GM19324 (cell line): Measurements from ENCODE around the gene AGR2.

ENCODE experiments used
- ATAC-seq: cut with Tn5 transposase; IDR thresholded peaks from one replicate; pipeline ENCODE4 v1.9.1; 2021; ENCODE audit warnings: mild to moderate bottlenecking, moderate library complexity; ENCODE audit not compliant: unreplicated experiment, low FRiP score

AGR2 gene

DNA sequence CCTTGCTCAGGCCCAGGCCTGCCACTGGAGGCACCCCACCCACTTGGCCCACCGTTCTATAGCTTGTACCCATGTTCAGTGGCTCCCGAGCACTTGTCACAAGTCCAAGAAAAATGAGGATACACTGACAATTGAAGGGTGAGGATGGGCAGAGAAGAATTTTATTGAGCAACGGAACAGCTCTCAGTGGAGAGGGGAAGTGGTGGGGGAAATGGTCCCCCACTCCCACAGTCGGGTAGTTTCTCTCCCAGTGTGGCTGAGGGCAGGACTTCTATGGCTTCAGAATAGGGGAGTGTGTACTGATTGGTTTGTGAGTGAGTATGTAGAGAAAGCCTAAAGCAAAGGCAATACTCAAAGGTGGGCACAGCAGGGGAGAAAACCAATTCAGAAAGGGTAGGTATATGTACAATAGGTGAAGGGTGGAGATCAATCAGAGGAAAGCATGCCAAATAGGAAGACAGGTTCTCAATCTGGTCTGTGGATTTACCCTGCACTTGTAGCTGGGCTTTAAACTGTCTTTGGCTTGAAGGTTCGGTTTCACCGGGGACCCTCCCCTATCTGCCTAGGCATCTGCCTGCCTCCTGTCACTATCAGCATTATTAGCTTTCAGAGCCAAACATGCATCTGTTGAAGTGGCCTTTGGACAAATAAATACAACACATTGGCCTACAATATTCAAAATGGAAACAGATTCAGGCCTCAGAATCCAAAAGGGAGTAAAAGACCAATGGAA is 60.1 kb downstream of the AGR2 start:
- ATAC-seq: no peak

DNA sequence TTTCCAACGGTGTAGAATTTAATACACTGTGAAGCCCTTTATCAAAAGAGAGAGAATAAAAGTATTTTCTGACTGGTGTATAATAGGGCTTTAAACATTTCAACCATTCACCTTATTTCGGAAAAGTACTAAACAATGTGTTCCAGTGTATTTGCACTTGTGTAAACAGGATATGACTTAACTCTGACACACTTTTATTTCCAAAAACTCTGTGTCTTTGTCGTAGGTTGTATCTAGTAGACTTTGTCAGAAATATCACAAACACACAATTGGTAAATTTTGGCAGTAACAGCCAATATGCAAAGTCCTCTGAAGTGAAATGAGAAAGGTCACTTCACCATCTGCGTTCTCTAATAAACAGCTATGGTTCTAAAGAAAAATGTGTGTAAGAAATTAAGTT is 61.6 kb downstream of the AGR2 start:
- no peak for ATAC-seq

DNA sequence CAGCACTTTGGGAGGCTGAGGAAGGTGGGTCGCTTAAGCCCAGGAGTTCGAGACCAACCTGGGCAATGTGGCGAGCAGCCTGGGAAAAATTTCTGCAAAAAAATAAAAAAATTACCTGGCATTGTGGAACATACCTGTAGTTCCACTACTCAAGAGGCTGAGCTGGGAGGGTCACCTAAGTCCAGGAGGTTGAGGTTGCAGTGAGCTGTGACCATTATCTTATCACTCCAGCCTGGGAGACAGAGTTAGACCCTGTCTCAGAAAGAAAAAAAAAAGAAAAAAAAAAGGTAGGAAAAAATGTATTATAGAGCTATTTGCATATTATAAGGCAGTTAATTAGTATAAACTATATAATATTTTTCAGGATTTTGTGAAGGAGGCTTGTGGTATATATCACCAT is 62.3 kb downstream of the AGR2 start:
- no peak for ATAC-seq
